Liver (tissue), 9 donors: ENCODE data around the gene TMEM141. TPM values are rescaled to one million over a fixed set of nuclear protein-coding genes. Genes with fewer than 3 reads are reported as not detected.

Source experiments
- DNase-seq: peaks from one replicate; pipeline ENCODE4 v3.0.0-alpha.2; 2017; ENCODE audit warnings: low spot score
- H3K27ac ChIP-seq, 2 donors: one replicate each; pipeline ENCODE4 v1.7.0; 2013; ENCODE audit warnings: inconsistent platforms in 2 of 2, low read length in 2 of 2, control low read depth in 1 of 2, low read depth in 1 of 2, mild to moderate bottlenecking in 1 of 2
- H3K27me3 ChIP-seq, 4 donors: one replicate each; pipeline versions ENCODE4 v1.6.1 to v1.7.0; 2013; ENCODE audit warnings: low read length in 3 of 4, inconsistent platforms in 1 of 4, mild to moderate bottlenecking in 1 of 4, moderate library complexity in 1 of 4; ENCODE audit not compliant: control insufficient read depth in 4 of 4, insufficient read depth in 4 of 4
- H3K36me3 ChIP-seq, 4 donors: one replicate each; pipeline versions ENCODE4 v1.6.1 to v1.7.0; 2013; ENCODE audit warnings: low read length in 3 of 4, mild to moderate bottlenecking in 3 of 4, low read depth in 1 of 4, moderate library complexity in 1 of 4; ENCODE audit not compliant: control insufficient read depth in 4 of 4, insufficient read depth in 3 of 4
- H3K4me1 ChIP-seq, 4 donors: one replicate each; pipeline versions ENCODE4 v1.6.1 to v1.7.0; 2013; ENCODE audit warnings: low read length in 3 of 4, mild to moderate bottlenecking in 3 of 4, moderate library complexity in 1 of 4; ENCODE audit not compliant: control insufficient read depth in 4 of 4, insufficient read depth in 4 of 4
- H3K4me3 ChIP-seq, 3 donors: one replicate each; pipeline versions ENCODE4 v1.6.1 to v1.7.0; 2013; ENCODE audit warnings: low read length in 3 of 3, control low read depth in 1 of 3, low read depth in 1 of 3, mild to moderate bottlenecking in 1 of 3
- H3K9ac ChIP-seq, 2 donors: one replicate each; pipeline ENCODE4 v1.7.0; 2013; ENCODE audit warnings: low read length in 2 of 2, mild to moderate bottlenecking in 2 of 2, moderate library complexity in 2 of 2, control low read depth in 1 of 2, low read depth in 1 of 2
- H3K9me3 ChIP-seq, 4 donors: one replicate each; pipeline versions ENCODE4 v1.6.1 to v1.7.0; 2013; ENCODE audit warnings: low read length in 3 of 4; ENCODE audit not compliant: control insufficient read depth in 4 of 4
- ATF3 ChIP-seq: IDR thresholded peaks from 2 replicates; pipeline ENCODE4 v1.6.1; 2016; ENCODE audit warnings: antibody characterized with exemption
- CTCF ChIP-seq: fragments of 150-350 bp; IDR thresholded peaks from 2 replicates; pipeline ENCODE4 v1.5.1; 2017; ENCODE audit warnings: improper control_type of control experiment, low read depth, low read length; ENCODE audit not compliant: missing input control
- EGR1 ChIP-seq, 2 donors: IDR thresholded peaks; 2 replicates each; pipeline ENCODE4 v1.6.1; 2016 to 2018; ENCODE audit warnings: antibody characterized with exemption in 2 of 2, low read depth in 2 of 2
- FOXA1 ChIP-seq: IDR thresholded peaks from 2 replicates; pipeline ENCODE4 v1.6.1; 2016; ENCODE audit warnings: antibody characterized with exemption
- FOXA2 ChIP-seq: IDR thresholded peaks from 2 replicates; pipeline ENCODE4 v1.6.1; 2016; ENCODE audit warnings: antibody characterized with exemption
- GABPA ChIP-seq, 2 donors: IDR thresholded peaks in 1 of 2; conservative IDR thresholded peaks in 1 of 2; 2 replicates each; pipeline ENCODE4 v1.6.1; 2016; ENCODE audit warnings: antibody characterized with exemption in 2 of 2, mild to moderate bottlenecking in 1 of 2, moderate library complexity in 1 of 2
- HNF4A ChIP-seq, 2 donors: conservative IDR thresholded peaks; 2 replicates each; pipeline ENCODE4 v1.6.1; 2016; ENCODE audit warnings: antibody characterized with exemption in 2 of 2, mild to moderate bottlenecking in 2 of 2
- HNF4G ChIP-seq: IDR thresholded peaks from 2 replicates; pipeline ENCODE4 v1.6.1; 2016; ENCODE audit warnings: antibody characterized with exemption
- JUND ChIP-seq, 2 donors: IDR thresholded peaks; 2 replicates each; pipeline ENCODE4 v1.6.1; 2016; ENCODE audit warnings: antibody characterized with exemption in 2 of 2
- NR2F2 ChIP-seq: IDR thresholded peaks from 2 replicates; pipeline ENCODE4 v1.6.1; 2016; ENCODE audit warnings: antibody characterized with exemption
- RXRA ChIP-seq, 2 donors: IDR thresholded peaks; 2 replicates each; pipeline ENCODE4 v1.6.1; 2017 to 2018; ENCODE audit warnings: antibody characterized with exemption in 2 of 2, mild to moderate bottlenecking in 1 of 2
- SP1 ChIP-seq: IDR thresholded peaks from 2 replicates; pipeline ENCODE4 v1.6.1; 2018; ENCODE audit warnings: antibody characterized with exemption, mild to moderate bottlenecking
- TAF1 ChIP-seq: conservative IDR thresholded peaks from 2 replicates; pipeline ENCODE4 v1.6.1; 2016; ENCODE audit warnings: antibody characterized with exemption, mild to moderate bottlenecking
- YY1 ChIP-seq: IDR thresholded peaks from 2 replicates; pipeline ENCODE4 v1.6.1; 2016; ENCODE audit warnings: antibody characterized with exemption, mild to moderate bottlenecking
- WGBS: extraction: QIAGEN DNeasy Blood & Tissue Kit; methylation state at CpG from one replicate; pipeline ENCODE4 v1.1.7; 2013; 5-methylcytosine and 5-hydroxymethylcytosine counted together
- polyA plus RNA-seq, 2 donors: library from polyadenylated mRNA; stranded (reverse) in 1 of 2; unstranded in 1 of 2; fragments of 200-250 nt in 1 of 2; fragments of >200 nt in 1 of 2; fragmentation: Nextera tagmentation in 1 of 2; extraction: Ambion mirVana in 1 of 2; gene quantifications; one replicate each; pipeline versions ENCODE4 v1.2.1 to v1.2.3, GENCODE V29; 2013 to 2015
- total RNA-seq, 2 donors: library from RNA; depleted of rRNA; stranded (reverse); fragments of >200 nt; gene quantifications; one replicate each; pipeline ENCODE4 v1.2.3, GENCODE V29; 2014
- TF ChIP-seq, protein P1 (sequence below): IDR thresholded peaks from 2 replicates; pipeline ENCODE4 v1.6.1; 2016; ENCODE audit warnings: antibody characterized with exemption, mild to moderate bottlenecking
- TF ChIP-seq, protein P2 (sequence below): IDR thresholded peaks from 2 replicates; pipeline ENCODE4 v1.6.1; 2016; ENCODE audit warnings: antibody characterized with exemption
- donor health status: healthy.
- donor health status: healthy.
- donor health status: healthy.
- donor health status: healthy.
- donor health status: healthy.

Gene TMEM141
- total and polyA plus RNA-seq, 4 donors, result 32.2 to 74.7 (median 66.2) TPM

DNA sequence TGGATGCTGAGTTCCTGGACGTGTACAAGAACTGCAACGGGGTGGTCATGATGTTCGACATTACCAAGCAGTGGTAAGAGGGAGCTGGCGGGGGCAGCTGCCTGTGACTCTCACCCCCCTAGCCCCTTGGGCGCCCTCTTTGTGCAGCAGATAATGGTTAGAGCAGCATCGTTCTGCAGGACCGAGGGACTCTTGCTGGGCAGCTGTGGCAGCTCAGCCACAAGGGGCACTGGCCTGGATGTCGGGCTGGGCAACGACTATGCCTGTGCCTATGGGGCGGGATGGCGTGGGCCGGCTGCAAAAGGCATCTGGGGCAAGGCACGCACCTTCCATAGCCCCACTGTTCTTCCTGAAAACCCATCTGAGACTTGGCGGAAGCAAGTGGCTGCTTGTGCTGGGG is 38.3 kb downstream of the TMEM141 start:
- H3K27me3 ChIP-seq, result no peaks in the 10 kb centered on the region
- H3K4me3 ChIP-seq, result no peak overlapping the region
- WGBS, result 96% methylated on average over 14 of the region's 14 CpGs
- DNase-seq, result no peak
- no peak for TF ChIP-seq ATF3
- no peak for TF ChIP-seq HNF4G
- TF ChIP-seq HNF4A (conservative IDR thresholded peaks at IDR 0.05), result no peak
- TF ChIP-seq, protein P1, sequence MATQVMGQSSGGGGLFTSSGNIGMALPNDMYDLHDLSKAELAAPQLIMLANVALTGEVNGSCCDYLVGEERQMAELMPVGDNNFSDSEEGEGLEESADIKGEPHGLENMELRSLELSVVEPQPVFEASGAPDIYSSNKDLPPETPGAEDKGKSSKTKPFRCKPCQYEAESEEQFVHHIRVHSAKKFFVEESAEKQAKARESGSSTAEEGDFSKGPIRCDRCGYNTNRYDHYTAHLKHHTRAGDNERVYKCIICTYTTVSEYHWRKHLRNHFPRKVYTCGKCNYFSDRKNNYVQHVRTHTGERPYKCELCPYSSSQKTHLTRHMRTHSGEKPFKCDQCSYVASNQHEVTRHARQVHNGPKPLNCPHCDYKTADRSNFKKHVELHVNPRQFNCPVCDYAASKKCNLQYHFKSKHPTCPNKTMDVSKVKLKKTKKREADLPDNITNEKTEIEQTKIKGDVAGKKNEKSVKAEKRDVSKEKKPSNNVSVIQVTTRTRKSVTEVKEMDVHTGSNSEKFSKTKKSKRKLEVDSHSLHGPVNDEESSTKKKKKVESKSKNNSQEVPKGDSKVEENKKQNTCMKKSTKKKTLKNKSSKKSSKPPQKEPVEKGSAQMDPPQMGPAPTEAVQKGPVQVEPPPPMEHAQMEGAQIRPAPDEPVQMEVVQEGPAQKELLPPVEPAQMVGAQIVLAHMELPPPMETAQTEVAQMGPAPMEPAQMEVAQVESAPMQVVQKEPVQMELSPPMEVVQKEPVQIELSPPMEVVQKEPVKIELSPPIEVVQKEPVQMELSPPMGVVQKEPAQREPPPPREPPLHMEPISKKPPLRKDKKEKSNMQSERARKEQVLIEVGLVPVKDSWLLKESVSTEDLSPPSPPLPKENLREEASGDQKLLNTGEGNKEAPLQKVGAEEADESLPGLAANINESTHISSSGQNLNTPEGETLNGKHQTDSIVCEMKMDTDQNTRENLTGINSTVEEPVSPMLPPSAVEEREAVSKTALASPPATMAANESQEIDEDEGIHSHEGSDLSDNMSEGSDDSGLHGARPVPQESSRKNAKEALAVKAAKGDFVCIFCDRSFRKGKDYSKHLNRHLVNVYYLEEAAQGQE, result no peak
- TF ChIP-seq YY1, result no peak
- no peak for TF ChIP-seq JUND (IDR thresholded peaks at IDR 0.05)
- TF ChIP-seq EGR1 (IDR thresholded peaks at IDR 0.05; ENCODE audit: low read depth in 2 of 2), result no peak
- no peaks in the 10 kb centered on the region for H3K9me3 ChIP-seq
- no peak overlapping the region for H3K27ac ChIP-seq
- peaks cover 12 to 64% (median 23%) of the 10 kb centered on the region in 4 donors for H3K36me3 ChIP-seq
- no peaks in the 10 kb centered on the region for H3K4me1 ChIP-seq
- H3K9ac ChIP-seq, result no peak overlapping the region

DNA sequence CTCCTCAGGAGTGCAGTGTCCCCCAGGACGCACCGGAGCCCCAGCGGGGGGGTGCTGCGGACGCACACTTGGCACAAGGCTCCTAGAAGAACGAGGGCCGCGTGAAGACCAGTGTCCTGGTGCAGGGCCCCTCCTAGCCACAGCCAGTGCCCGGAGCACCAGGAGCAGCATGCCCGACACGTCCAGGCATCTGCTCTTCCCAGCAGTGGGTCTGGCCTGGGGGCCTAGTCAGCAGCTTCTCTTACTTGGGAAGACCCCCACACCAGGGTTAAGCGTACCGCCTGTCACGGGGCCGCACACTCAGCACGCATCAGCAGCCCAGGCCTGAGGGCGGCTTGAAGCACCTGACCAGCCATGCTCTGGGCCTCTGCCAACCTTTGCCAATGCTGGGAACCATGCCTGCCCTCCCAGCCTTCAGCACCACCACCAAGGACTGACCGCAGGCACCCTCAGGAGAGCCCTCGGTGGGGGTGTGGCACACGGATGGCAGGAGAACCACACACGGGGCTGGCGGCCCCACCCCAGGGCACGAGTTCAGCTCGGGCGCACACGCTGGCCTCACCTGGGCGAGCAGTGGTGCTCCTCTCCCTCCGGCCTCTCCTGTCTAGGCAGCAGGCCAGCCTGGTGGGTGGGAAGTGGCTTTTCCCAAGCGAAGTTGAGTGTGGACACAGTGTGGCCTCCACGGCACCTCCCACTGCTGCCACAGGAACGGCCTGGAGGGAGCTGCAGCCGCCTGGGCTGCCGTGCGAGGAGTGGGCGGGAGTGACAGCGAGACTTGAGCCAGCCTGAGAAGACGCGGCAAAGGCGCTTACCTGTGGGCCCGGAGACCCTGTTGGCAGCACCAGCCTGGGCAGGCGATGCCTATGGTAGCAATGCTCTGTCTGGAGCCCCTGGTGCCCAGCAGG is 39.1 kb downstream of the TMEM141 start:
- no peak overlapping the region for H3K4me3 ChIP-seq
- no peak overlapping the region for H3K27ac ChIP-seq
- no peak overlapping the region for H3K9ac ChIP-seq
- no peaks in the 10 kb centered on the region for H3K27me3 ChIP-seq
- WGBS, result 93% methylated on average over 41 of the region's 41 CpGs
- H3K9me3 ChIP-seq, result no peaks in the 10 kb centered on the region
- H3K4me1 ChIP-seq, result no peaks in the 10 kb centered on the region
- peaks cover 12 to 59% (median 23%) of the 10 kb centered on the region in 4 donors for H3K36me3 ChIP-seq
- no peak for DNase-seq
- TF ChIP-seq EGR1 (IDR thresholded peaks at IDR 0.05; ENCODE audit: low read depth in 2 of 2) (no peak), RXRA (IDR thresholded peaks at IDR 0.05) (no peak), GABPA (IDR thresholded peaks at IDR 0.05 in 1 of 2, conservative IDR thresholded peaks at IDR 0.05 in 1 of 2) (no peak)

GRCh38 chr9:136831002-136831719 is 40.0 kb downstream of the TMEM141 start:
- no peaks in the 10 kb centered on the region for H3K27me3 ChIP-seq
- WGBS, result 93% methylated on average over 30 of the region's 30 CpGs
- no peak for DNase-seq
- no peaks in the 10 kb centered on the region for H3K9me3 ChIP-seq
- H3K27ac ChIP-seq, result no peak overlapping the region
- no peak overlapping the region for H3K4me3 ChIP-seq
- H3K9ac ChIP-seq, result no peak overlapping the region
- no peaks in the 10 kb centered on the region for H3K4me1 ChIP-seq
- peaks cover 12 to 55% (median 23%) of the 10 kb centered on the region in 4 donors for H3K36me3 ChIP-seq
- TF ChIP-seq JUND (IDR thresholded peaks at IDR 0.05), result no peak
- TF ChIP-seq FOXA1, result no peak
- no peak for TF ChIP-seq FOXA2
- TF ChIP-seq GABPA (IDR thresholded peaks at IDR 0.05 in 1 of 2, conservative IDR thresholded peaks at IDR 0.05 in 1 of 2), result no peak
- no peak for TF ChIP-seq EGR1 (IDR thresholded peaks at IDR 0.05; ENCODE audit: low read depth in 2 of 2)
- TF ChIP-seq CTCF, result no peak
- TF ChIP-seq RXRA (IDR thresholded peaks at IDR 0.05), result no peak
- TF ChIP-seq NR2F2, result no peak
- TF ChIP-seq HNF4A (conservative IDR thresholded peaks at IDR 0.05), result no peak
- no peak for TF ChIP-seq ATF3
- TF ChIP-seq, protein P2, sequence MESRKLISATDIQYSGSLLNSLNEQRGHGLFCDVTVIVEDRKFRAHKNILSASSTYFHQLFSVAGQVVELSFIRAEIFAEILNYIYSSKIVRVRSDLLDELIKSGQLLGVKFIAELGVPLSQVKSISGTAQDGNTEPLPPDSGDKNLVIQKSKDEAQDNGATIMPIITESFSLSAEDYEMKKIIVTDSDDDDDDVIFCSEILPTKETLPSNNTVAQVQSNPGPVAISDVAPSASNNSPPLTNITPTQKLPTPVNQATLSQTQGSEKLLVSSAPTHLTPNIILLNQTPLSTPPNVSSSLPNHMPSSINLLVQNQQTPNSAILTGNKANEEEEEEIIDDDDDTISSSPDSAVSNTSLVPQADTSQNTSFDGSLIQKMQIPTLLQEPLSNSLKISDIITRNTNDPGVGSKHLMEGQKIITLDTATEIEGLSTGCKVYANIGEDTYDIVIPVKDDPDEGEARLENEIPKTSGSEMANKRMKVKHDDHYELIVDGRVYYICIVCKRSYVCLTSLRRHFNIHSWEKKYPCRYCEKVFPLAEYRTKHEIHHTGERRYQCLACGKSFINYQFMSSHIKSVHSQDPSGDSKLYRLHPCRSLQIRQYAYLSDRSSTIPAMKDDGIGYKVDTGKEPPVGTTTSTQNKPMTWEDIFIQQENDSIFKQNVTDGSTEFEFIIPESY, result no peak
- no peak for TF ChIP-seq TAF1
- TF ChIP-seq HNF4G, result no peak
- TF ChIP-seq SP1, result no peak
